ENCODE results near the gene ABHD17C.

Gene ABHD17C

DNA sequence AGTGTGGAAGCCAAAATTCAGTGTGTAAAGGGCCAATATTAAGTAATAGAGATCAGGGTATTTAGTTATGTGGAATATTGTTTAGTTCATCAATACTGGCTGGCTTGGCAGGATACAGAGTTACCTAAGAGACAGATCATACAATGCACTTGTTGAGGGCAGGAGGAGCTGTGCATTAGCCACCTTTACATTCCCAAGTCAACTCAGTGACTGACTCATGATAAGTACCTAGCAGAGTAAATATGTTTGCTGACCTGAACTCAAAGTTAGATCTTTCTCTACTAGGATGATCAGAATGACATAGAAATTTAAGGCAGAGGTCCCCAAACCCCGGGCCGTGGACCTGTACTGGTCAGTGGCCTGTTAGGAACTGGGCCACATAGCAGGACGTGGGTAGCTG is 3.5 kb upstream of the ABHD17C start:
- no peak for DNase-seq

DNA sequence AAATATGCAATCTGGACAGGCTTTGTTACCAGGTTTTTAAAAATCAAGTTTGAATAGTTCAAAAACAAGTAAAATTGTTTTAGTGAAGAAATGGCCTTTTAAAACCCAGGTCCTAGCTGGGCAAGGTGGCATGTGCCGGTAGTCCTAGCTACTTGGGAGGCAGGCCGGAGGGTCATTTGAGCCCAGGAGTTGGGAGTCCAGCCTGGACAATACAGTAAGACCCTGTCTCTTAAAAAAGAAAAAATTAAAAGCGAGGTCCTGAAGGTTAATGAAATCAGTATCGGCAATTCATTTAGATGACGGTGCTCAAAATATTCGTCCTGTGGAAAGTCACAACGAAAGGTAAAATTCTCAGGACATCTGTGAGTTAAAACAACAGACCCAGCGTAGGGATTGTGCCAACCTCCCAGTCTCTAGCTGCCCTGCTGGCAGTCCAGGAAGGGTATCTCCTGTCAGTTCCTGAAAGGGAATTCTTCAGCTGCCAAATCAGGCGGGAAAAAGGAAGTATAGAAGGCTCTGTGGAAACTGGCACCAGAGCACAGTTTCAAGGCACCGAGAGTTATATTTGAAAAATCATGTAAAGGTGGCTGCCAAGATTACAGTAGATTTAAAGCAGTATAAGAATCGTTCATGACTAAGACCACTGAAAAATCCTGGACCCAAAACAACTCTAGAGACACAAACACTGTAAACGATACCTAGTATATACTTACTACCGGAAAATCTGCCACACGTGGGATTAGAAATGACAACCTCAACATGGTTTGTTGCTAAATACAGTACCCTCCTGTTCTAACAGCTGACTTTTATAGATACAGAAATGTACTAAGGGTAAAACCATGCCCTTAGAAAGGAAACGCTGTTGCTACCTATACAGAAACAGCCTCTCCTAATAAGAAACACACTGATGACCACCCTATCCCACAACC is 1.2 kb upstream of the ABHD17C start:
- peak; percentile 36 to 45 for DNase-seq

GRCh38 chr15:80694611-80695098 is 455 bp upstream of the ABHD17C start:
- peak; percentile 36 to 45 for DNase-seq

GRCh38 chr15:80695911-80696661 is 976 bp downstream of the ABHD17C start:
- peak; percentile 36 to 54 for DNase-seq

GRCh38 chr15:80697075-80697685 is 2.1 kb downstream of the ABHD17C start:
- no peak for DNase-seq

DNA sequence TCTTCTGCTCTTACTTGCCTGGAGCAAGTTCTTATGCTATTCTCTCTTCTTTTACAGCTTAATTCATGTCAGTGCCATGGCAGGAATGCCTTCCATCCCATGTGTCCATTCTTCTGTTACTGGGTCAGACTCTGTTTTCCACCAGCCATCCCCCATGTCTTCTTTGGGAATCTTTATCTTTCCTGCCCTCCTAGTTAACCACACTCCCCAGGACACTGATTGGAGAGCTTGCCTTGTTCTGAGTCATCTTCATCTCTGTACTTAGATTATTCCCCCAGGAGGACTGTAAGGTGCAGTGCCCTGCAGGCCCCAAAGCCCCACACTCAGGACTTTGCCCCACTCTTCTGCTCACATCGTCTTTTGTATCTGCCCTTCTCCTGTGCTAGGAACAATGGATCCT is 3.6 kb downstream of the ABHD17C start:
- no peak for DNase-seq

- DNase-seq = no peak
Observed at GRCh38 chr15:80699981-80700380, 4.9 kb downstream of the ABHD17C start.

GRCh38 chr15:80701676-80702311 is 6.7 kb downstream of the ABHD17C start:
- no peak for DNase-seq

DNA sequence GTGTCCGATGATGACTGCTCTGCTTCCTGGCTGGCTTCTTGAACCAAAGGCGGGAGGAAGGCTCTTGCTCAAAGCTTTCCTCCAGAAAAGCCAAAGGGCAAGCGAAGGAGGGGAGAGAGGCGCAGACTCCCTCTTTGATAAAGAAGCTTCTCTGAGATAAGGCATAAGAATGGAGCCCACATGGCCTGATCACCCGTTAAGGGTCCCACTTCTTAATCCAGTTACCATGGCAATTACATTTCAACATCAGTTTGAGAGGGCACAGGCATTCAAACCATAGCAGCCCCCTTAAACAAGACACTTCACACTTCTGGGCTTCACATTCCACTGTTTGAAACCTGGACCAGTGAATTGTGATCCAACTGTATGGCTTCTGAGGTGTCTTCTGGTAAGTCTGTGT is 8.0 kb downstream of the ABHD17C start:
- no peak for DNase-seq

DNA sequence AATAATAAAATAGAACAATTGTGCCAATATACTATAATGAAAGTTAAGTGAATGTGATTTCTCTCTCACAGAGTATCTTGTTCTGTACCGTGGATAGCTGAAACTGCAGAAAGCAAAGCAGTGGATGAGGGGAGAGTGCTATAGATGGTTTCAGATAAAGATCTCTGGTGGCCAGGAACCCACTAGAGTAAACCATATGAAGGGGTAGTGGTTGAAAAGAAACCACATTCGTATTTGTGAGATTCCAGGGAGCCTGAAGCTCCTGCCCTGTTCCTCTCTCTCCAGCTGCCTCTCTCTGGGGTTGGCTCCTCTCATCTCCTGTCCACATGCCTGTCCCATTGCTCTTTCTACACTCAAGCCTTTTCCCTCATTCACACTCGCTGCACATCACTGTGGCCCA is 8.9 kb downstream of the ABHD17C start:
- no peak for DNase-seq

GRCh38 chr15:80706161-80706560 is 11.1 kb downstream of the ABHD17C start:
- DNase-seq = no peak

GRCh38 chr15:80709542-80709941 is 14.4 kb downstream of the ABHD17C start:
- DNase-seq = no peak

DNA sequence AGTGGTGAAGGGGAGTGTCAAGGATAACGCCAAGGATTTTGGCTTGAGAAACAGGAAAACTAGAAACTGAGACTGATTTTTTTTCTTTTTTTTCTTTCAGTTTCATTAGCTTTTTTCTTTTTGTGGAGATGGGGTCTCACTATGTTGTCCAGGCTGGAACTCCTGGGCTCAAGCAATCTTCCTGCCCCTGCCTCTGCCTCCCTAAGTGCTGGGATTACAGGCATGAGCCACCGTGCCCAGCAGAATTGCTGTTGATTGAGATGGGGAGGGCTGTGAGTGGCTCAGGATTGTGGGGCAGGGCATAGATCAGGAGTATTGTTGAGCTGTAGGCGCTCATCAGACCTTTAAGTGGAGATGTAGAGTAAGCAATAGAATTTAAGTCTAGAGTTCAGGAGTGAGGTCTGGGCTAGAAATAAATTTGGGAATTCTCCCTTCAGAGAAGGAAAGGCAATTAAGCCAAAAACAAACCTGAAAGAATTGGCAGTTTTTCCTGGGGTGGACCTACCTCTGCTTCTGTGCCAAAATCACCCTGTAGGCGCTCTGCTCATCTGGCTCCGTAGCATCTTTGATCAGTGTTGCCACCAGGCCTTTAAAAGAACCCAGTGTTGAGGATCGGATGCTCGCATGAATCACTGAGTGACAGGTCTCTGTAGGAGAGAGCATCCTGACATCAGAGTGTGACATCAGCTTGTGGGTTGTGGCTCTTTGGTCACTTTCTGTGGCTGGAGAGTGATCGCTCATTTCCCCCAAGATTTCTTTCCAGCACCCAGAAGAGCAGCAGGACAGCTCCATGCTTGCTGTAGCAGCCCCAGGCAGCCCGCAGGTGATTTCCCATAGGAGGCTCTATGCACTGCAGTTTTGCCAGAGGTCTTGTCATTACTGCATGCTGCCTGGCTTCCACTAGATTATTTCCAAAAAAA is 15.8 kb downstream of the ABHD17C start:
- no peak for DNase-seq

GRCh38 chr15:80711886-80712285 is 16.8 kb downstream of the ABHD17C start:
- no peak for DNase-seq

DNA sequence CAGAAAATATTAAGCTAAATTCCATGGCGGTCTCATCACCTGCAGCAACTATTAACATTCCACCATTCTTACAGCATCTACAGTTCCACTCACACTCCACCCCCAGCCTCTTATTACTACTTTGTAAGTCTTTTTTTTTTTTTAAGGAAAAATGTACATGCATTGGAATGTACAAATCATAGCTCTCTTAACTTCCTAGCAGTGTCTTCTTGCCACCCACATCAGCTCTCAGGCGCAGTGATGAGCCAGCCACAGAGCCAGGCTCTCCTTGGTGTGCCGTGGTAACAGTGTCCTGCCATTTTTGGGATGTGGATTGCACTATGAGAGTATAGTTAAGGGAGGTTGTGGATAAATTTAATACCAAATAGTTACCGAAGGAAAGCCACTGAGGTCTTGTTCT is 17.8 kb downstream of the ABHD17C start:
- no peak for DNase-seq

- DNase-seq = peak; percentile 59 to 82
Observed at GRCh38 chr15:80721476-80721875, 26.4 kb downstream of the ABHD17C start.

GRCh38 chr15:80722811-80723210 is 27.7 kb downstream of the ABHD17C start:
- DNase-seq = no peak

GRCh38 chr15:80727196-80727595 is 32.1 kb downstream of the ABHD17C start:
- no peak for DNase-seq

DNA sequence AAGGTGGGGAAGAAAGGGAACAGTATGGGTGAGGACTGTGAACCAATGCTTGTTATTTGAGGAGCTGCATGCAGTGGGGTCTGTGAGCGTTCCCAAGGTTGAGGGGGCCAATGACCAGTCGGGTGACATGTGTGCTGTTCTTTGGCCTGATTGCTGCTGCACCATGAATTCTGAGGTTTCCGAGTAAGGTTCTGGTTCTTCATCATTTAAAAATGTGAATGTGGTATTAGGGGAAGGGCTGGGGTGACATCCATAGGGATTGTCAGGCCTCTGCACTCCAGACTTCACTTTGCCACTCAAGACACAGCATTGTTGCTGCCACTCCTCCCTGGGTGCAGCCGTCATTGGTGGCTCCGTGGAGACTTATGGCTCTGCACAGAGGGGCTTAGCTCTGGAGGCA is 32.5 kb downstream of the ABHD17C start:
- no peak for DNase-seq

DNA sequence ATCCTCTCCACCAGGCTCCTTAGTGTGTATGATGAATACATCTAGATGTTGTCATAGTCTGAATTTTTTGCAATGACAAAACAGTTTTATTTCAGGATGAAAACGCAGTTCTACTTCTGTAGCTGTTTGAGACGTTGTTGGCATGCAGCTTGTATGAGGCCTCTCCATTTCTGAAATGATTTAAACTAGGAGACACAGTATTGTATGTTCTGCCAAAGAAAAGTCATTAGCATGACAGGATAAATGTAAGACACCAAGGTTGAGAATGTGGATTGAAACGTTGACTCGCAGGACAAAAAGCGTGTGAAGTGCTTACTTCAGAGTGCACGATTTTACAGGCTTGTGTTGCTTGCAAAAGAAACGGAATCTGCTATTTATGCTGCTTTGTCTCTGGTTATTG is 35.3 kb downstream of the ABHD17C start:
- no peak for DNase-seq

GRCh38 chr15:80730926-80731325 is 35.8 kb downstream of the ABHD17C start:
- peak; percentile 56 for DNase-seq

DNA sequence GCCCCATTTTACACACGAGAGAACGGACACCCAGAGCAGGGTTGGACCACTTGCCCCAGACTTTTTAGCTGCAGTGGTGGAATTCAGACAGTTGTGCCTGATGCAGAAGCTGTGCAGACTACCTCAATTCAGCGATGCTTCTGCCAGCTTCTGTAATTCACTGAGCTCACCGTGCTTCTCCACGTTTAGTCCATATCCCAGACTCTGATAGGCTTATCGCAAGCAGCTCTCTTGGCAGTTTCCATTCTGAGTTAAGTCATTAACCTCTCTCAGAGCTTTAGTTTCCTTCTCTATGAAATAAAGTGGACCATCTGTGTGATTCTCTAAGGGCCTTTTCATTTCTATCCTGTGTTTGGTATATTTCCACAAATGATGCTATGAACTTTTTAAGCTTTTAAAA is 37.1 kb downstream of the ABHD17C start:
- DNase-seq = no peak
